Inflammatory macrophage treated with lipopolysaccharide for 4 hours (primary cell): ENCODE data around the gene RASSF1.
"Not testable (repeated sequence)": the region's sequence is repeated elsewhere in the genome, so short reads cannot be mapped to it uniquely, and the experiment has no call there.

Experiments used
- DNase-seq: peaks from one replicate; pipeline ENCODE4 v3.0.0-alpha.2; 2020

Gene RASSF1

DNA sequence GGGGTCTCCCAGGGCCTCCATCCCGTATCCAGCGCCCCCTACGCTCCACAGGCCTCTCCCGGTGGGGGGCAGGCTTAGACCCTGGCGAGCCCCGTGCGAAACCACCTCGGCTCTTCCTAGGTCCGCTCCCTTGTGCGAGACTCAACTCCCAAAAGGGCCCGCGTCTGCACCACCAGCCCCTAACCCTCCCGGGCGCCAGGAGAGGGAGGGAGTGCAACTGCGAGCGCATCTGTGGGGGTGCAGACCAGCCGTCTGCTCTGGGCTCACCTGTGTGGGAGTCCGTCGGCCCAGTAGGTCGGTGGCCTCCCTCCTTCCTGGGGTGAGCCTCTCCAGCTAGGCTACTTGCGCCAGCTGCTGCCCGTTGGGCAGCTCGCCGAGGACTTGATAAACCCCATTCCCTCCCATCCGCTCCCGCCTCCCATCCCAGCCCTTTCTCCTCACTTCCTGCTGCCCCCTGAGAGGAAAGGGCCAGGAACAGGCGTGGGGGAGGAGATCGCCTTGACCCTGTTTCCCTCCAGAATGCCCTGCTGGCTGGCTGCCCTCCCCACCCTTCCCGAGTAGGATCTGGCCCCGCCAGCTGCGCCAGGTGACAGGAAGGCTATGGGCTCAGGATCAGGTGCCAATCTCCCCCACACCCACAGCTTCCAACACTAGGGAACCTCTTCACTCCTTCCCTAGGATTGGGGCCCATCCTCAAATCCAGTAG is 18.1 kb downstream of the RASSF1 start, which contains the start of gene HYAL2:
TSS of gene HYAL2 (minus strand) at position 360 of the 706 bp plus-strand sequence. CDS start 2,256 bp downstream, outside the sequence.
- DNase-seq, result no peak

DNA sequence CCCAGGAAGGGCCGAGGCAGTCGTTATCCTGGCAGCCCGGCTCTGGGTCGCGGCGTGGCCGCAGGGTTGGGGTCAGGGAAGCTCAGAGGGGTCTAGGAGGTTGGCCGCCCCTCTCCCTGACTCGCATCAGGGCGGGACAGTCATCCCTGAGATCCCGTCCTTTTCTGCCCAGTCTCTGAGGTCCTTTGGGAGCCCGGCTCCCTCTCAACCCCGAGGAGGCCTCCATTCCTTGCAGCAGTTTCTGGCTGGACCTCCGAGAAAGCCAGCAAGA is 18.6 kb downstream of the RASSF1 start:
- no peak for DNase-seq

DNA sequence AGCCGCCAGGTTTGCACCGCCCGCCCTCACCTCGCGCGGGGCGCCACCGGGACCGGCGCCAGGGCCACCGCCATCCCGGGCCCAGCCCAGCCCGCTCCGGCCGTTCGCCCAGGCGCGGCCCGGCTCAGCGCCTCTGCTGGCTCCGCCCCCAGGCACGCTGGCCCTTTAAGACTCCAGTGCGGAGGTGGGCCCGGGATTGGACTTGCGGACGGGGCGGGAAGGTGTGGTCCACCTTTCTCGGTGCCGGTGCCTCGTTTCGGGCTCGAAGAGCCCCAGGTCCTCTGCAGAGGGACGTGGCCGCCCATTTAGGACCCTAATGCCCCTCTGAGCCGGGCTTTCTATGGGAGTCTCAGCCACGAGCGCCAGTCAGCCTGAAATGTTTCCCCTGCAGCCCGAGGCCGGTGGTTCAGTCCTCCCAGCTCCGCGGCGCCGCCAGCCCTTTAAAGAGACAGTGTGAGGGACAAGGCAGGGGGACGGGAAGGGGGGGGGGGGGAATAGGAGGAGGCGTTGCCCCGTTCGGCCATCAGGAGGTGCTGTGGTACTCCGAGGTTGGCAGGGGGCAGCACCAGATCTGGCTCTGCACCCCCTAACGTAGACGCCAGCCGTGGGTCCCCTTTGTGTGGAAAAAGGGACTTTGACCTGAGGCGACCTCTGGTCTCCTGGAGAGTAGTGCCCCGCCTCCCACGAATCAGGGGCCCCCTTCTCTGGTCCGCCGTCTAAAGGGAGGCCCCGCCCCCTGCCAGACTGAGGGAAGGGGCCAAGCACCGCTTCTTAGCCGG is 19.1 kb downstream of the RASSF1 start:
- peak; percentile 88 for DNase-seq

DNA sequence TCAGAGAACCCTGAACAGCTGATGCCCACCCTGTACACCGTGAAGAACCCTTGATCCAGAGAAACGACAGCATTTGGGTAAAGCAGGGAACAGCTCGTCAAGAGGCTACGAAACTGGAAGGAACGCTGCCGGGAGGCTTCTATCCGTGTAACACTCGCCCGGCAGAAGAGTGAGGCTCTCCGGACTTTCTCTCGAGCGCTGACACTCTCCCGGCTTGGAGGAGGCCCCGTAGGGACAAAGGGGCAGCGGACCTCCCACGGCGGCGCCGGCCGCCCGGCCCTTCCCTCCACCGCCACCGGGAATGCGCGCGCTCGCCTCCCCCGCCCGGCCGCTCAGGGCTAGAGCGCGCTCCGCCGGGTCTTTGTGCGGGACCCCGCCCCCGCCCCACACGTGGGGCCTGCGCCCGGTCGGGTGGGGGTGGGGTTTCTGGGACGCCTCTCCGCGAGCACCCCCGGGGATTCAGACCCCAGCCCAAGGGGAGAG is 19.7 kb downstream of the RASSF1 start:
- peak; percentile 44 for DNase-seq

DNA sequence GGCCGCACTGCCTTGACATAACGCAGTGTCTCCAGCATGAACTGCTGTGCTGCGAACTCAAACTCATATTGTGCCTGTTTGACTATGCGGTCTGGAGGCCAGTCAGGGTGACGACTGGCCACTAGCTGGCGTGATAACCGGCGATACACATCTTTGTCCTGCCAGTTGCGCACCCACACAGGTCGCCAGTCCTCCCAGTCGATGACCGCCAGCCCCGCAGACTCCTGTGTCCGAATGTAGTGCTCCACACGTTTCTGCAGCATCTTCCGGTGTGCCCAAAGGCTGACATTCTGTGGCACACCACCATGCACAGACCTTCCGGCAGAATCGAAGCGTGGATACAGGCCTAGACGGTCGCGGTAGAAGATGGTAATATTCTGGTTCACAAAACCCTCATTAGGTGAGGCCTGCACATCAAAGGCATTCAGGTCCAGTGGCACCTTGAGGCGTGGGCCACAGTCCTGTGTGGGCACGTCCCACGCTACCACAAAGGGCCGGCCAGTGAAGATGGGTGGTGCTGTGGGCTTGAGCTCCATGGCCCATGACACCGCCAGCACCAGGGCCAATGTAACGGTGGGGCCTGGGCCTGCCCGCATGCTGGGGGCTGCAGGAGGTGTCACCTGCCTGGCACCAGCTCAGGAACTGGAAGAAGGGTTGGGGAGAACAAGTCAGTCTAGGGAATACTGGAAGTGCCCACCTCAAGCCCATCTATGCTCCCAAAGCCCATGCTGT is 20.6 kb downstream of the RASSF1 start:
- DNase-seq, result no peak

DNA sequence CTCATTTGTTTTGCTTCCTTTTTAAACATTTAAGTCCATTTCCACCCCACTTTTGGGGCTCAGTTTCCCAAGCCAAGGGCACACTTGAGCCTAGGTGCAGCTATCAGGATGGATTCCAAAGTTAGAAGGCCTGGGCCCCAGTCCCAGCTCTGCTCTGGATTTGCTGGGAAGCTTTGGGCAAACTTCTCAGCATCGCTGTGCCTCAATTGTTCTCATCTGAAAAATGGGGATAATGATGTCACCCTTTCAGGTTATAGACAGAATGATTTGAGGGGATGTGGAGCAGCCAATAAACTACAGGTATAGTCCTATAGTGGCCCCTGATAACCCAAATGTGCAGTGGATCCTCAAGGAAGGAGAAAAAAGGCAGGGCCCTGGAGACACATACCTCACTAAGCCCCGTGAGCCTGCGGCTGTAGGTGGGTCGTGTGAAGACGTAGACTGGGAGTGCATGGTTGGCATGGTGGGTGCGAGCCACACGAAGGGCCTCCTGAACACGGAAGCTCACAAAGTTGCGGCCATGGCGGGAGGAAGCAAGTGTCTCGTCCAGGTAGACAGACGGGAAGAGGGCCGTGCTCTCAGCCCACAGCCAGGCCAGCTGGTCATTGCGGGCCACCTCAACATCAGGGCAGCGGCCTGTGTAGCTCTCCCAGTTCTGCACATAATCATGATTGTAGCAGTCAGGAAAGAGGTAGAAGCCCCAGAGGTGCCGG is 21.3 kb downstream of the RASSF1 start:
- DNase-seq, result no peak

DNA sequence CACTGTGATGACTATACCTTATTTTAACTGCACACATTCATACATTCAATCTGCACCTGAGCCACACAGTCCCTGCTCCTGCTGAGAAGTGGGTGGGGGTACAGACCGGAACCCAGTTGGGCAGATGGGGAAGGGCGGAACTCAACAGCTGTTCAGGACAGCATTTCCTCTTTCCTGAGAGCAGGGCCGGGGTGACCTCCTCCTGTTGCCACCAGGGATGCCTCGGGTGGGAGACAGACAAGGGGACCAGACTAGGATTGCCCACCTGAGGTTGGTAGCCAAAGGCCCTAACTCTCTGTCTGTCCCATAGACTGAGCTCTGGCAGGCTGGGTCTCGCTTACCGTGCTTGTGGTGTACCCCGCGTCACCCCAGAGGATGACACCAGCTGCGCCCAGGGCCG is 22.0 kb downstream of the RASSF1 start:
- DNase-seq, result peak; percentile 22

DNA sequence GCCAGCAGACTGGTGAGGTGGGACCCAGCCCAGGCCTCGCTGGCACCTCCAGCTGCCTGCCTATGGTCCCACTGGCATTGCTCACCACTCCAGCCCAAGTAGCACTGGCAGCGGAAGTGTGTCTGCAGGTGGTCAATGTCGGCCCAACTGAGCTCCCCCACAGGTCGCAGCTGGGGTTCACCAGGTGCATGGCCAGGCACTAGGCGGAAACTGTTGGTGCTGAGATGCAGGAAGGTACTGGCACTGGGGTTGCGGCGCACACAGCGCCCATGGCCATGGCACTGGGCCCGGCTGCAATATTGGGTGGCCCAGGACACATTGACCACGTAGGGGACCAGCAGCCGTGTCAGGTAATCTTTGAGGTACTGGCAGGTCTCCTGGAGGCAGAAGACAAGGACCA is 22.5 kb downstream of the RASSF1 start:
- no peak for DNase-seq

DNA sequence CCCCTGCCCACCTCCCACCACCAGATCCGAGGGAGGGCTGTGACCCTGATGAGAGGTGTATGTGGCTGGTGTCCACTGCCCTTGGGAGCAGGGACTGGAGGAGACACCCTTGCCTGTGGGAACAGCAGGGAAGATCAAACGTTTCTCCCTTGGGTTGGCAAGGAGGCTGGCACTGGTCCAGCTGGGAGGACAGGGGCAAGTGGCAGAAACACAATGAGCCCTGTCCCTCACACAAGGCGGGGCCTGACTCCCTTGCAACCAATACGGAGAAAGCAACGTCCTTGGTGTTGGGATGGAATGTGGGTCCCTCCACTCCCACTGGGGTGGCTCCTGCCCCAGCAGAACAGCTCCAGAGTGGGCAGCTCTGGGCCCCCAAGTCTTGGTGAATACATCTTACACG is 23.3 kb downstream of the RASSF1 start:
- no peak for DNase-seq

DNA sequence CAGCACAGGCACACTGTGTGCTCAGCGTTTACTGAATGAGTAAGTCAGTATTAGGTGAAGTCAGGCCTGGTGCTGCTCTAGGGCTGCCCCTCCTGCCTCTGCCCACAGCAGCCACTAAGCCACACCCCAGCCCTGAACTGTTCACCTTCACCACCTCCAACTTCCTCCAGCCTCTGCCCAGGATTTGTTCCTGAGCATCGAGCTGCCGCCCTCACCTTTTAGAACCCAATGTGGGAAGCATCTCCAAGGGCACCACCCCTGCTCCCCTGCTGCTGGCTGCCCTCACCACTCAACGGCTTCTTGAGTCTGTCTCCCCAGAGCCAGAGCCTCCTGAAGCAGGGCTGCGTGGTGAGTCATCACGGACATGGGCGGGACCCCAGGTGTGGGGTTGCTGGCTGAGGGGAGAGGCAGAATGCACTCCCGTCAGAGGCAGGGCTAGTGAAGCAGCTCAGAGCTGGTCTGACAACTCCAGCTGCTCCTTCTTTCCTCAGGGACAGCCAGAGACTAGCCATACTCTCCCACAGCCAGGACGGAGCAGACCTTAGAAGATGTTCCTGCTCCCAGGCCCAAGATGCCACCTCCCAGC is 23.9 kb downstream of the RASSF1 start:
- no peak for DNase-seq

DNA sequence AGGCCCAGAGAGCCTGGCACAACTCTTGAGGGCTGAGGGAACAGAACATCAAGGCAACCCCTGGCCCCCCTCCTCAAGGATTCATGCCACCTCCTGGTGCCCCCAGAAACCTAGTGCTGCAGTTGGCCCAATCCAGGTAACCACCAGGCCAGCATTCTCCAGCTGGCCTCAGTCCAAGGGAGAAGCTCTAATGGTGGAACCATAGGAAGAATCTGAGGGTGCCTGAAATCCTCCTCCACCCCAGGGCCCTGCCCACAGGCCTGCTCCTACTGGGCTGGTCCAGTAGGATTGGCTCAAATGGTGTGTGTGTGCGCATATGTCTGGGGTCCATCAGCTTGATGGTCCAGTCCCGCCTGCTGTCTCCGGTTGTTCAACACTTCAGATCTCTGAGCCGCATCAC is 25.8 kb downstream of the RASSF1 start:
- DNase-seq, result no peak

DNA sequence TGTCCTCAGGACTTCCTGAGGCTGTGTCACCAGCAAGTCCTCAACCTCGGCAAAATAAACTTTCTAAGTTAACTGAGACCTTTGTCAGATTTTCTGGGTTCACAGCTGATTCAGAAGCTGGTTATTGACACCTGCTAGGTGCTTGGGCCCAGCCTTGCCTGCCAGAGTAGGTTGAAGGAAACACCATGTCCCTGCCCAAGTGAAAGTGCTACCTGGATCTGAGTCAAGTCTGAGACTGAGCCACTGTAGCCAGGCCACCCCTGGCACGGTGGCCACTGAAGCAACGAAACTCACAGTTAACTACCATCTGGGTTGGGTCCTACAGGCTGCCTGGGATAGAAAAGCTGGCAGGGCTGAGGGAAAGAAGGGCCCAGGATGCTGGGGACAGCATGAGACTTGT is 26.3 kb downstream of the RASSF1 start:
- DNase-seq, result no peak

DNA sequence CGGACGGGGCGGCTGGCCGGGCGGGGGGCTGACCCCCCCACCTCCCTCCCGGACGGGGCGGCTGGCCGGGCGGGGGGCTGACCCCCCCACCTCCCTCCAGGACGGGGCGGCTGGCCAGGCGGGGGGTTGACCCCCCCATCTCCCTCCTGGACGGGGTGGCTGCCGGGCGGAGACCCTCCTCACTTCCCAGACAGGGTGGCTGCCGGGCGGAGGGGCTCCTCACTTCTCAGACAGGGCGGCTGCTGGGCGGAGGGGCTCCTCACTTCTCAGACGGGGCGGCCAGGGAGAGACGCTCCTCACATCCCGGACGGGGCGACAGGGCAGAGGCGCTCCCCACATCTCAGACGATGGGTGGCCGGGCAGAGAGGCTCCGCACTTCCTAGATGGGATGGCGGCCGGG is 28.6 kb downstream of the RASSF1 start:
- not testable (repeated sequence) for DNase-seq

DNA sequence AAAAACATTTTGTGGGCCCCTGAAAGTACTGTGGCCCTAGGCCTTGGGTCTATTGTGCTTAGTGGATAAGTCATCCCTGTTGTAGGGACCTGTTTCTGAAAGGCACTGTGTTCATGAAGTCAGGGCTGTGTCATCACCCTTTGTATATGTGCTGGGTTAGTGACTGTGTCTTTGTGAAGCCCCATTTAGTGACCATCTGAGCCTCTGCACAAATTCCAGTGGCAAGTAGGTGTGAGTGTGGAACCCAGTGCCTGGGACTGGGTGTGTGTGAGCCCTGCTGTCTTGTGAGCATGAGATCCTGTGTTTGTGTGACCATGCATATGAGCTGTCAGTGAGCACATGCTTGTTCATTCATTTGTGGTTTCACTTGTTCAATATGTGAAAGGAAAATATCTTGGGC is 36.0 kb downstream of the RASSF1 start:
- no peak for DNase-seq

DNA sequence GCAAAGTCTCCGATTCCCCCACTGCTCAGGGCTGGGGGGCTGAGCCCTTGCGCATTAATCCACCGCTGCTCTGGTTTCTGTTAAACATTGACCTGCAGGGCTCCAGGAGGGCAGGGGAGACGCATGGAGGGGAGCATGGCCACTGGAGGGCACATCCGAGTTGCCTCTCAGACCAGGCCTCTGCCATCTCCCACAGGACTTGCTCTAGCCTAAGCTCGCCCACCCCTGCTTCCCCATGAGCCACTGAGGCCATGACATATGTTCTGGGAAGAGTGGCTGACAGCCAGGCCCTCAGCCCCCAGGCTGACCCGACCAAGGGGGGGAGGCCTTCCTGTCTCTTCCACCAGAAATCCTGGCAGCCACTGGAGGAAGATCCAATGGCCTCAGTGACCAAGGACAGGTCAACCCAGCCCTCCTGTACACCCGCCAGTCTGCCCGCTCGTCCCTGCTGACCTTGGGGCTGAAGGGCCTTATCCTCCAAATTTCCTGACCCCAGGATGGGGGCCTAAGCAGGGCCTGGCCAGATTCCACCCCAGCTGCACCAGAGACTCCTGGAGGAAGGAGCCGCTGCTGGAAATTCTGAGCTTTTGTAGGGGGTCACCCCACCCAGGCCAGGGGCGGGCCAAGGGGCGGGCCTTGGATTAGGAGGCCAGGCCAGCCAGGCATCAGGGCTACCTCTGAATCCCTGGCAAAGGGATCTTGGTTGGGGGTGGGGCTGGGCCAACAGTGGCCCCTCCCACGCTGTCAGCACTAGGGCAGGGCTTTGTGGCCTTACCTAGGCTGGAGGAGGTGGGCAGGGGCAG is 37.4 kb downstream of the RASSF1 start, which contains the start of gene HYAL1:
TSS of gene HYAL1 (minus strand) at position 562 of the 803 bp plus-strand sequence. CDS start 618 bp downstream, outside the sequence.
- no peak for DNase-seq

DNA sequence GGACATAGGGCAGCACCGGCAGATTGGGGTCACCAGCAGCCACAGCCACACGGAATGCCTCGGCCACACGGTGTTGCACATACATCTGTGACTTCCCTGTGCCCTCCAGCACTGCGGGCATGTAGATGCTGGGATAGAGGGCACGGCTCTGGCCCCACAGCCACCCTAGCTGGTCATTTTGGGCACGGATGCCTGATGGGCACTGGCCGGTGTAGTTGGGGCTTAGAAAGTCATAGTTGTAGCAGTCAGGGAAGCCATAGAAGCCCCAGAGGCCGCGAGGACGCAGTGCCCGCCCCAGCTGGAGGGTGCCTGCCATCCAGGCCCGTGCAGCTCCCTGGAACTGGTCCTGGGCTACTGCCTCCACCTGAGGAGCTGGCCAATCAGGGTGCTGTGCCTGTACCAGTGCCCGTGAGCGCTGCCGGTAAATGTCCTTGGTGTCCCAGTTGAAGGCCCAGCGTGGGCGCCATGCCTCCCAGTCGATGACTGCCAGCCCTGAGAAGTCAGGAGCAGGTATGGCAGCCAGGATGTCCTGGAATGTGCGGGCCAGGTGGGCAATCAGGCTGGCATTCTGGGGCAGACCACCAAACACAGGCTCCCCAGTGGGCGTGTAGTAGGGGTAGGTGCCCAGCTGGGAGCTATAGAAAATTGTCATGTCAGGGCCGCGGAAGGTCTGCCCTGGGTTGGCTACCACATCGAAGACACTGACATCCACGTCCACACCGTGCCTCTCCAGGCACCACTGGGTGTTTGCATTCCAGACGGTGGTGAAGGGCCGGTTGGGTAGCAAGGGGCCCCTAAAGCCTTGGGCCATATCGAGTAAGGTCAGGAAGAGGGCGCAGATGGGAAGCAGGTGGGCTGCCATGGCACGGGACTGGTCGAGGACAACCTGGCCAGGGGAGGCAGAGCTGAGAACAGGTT is 38.3 kb downstream of the RASSF1 start:
- no peak for DNase-seq

DNA sequence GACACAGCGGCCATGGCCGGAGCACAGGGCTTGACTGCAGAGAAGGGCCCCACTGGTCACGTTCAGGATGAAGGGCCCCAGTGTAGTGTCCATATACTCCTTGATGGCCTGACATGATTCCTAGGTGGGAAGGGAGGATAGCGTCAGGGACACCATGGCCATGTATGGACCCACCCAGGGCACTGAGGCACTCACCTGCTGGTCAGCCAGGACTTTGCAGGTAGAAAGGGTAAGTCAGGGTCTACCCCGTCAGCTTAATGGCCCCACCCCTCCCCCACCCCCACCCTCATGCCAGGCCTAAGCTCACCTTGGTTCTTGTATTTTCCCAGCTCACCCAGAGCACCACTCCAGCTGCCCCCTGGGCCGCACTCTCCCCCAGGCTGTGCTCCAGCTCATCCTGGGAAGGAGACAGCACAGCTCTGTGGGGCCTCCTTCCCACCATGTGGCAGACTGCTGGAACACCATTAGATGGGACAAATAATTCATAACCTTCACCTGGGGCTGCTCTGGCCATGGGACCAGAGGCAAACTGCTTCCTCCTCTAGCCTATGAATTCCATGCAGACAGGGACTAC is 39.9 kb downstream of the RASSF1 start:
- DNase-seq, result no peak

DNA sequence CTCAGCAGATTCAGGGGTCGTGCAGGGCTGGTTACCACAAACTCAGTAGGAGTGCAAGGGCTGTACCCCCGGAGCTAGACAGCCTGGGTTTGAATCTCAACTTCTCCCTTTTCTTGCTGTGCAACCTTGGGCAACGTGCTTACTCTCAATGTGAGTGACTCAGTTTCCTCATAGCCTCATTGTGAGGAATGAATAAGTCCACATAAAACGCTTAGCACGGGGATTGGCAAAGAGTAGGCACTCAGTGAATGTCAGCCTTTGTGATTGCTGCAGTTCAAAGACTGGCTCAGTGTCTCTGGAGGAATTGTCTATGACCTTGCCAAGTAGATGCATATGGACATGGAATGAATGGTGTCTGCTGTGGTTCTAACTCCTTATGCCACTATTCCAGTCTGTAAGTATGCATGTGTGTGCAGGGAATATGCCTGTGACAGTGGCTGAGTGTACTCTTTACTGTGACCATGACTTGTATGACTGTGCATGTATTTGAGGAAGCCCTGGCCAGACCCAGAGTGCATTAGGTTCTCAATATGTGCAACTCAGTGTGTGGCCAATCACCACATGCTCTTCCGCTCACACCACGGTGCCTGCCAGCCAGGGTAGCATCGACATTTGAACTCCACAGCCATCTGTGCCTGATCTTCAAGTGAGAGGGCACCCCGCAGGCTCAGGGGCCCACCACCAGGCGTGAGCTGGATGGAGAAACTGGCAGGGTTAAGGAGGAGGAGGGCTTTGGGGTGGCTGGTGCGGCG is 40.5 kb downstream of the RASSF1 start:
- DNase-seq, result peak; percentile 86

DNA sequence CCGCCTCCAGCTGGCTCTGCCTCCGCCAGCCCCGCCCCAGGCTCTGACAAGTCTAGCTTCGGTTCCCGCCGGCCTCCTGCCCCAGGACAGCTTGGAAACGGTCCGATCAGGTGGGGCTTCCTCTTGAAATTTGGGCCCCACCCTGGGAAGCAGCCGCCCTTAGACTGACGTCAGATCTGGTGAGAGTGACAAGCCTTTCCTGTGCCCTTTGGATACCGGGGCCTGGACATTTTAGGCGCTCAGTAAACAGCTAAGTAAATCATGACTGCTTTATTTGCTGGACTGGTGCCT is 41.1 kb downstream of the RASSF1 start:
- no peak for DNase-seq
